ENCODE results near the gene RHBDF1. TPM values are rescaled to one million over a fixed set of nuclear protein-coding genes. Genes with fewer than 3 reads are reported as not detected.

RHBDF1 gene
- total RNA-seq, 3 donors from 2014 or later = 27.2 to 39.2 (median 36.9) TPM

DNA sequence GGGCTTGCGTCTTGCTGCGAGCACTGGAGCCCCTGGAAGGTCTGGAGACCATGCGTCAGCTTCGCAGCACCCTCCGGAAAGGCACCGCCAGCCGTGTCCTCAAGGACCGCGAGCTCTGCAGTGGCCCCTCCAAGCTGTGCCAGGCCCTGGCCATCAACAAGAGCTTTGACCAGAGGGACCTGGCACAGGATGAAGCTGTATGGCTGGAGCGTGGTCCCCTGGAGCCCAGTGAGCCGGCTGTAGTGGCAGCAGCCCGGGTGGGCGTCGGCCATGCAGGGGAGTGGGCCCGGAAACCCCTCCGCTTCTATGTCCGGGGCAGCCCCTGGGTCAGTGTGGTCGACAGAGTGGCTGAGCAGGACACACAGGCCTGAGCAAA is 13.0 kb upstream of the RHBDF1 start:
- TF ChIP-seq, protein P1, sequence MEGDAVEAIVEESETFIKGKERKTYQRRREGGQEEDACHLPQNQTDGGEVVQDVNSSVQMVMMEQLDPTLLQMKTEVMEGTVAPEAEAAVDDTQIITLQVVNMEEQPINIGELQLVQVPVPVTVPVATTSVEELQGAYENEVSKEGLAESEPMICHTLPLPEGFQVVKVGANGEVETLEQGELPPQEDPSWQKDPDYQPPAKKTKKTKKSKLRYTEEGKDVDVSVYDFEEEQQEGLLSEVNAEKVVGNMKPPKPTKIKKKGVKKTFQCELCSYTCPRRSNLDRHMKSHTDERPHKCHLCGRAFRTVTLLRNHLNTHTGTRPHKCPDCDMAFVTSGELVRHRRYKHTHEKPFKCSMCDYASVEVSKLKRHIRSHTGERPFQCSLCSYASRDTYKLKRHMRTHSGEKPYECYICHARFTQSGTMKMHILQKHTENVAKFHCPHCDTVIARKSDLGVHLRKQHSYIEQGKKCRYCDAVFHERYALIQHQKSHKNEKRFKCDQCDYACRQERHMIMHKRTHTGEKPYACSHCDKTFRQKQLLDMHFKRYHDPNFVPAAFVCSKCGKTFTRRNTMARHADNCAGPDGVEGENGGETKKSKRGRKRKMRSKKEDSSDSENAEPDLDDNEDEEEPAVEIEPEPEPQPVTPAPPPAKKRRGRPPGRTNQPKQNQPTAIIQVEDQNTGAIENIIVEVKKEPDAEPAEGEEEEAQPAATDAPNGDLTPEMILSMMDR (IDR thresholded peaks at IDR 0.05) = no peak
- ATAC-seq (no peak), DNase-seq (no peak)
- Histone ChIP-seq H3K4me1 (ENCODE audit: low read depth) (peaks cover 11% of the 10 kb centered on the region), H3K36me3 (ENCODE audit: low read depth) (no peaks in the 10 kb centered on the region), H3K4me3 (no peak overlapping the region), H3K9me3 (no peaks in the 10 kb centered on the region)
- intact Hi-C loops (cut with DNase I, micrococcal nuclease) = no loop called here

- TF ChIP-seq, protein P1 (IDR thresholded peaks at IDR 0.05) = no peak
- intact Hi-C loops (cut with DNase I, micrococcal nuclease) = no loop called here
- peak in 1 of 3 donors; percentile 75 for DNase-seq
- peak; percentile 71 for ATAC-seq
- Histone ChIP-seq H3K4me3 (no peak overlapping the region), H3K9me3 (no peaks in the 10 kb centered on the region), H3K36me3 (ENCODE audit: low read depth) (no peaks in the 10 kb centered on the region), H3K4me1 (ENCODE audit: low read depth) (peaks cover 11% of the 10 kb centered on the region)
Measured at GRCh38 chr16:84718-85406, 12.4 kb upstream of the RHBDF1 start.

DNA sequence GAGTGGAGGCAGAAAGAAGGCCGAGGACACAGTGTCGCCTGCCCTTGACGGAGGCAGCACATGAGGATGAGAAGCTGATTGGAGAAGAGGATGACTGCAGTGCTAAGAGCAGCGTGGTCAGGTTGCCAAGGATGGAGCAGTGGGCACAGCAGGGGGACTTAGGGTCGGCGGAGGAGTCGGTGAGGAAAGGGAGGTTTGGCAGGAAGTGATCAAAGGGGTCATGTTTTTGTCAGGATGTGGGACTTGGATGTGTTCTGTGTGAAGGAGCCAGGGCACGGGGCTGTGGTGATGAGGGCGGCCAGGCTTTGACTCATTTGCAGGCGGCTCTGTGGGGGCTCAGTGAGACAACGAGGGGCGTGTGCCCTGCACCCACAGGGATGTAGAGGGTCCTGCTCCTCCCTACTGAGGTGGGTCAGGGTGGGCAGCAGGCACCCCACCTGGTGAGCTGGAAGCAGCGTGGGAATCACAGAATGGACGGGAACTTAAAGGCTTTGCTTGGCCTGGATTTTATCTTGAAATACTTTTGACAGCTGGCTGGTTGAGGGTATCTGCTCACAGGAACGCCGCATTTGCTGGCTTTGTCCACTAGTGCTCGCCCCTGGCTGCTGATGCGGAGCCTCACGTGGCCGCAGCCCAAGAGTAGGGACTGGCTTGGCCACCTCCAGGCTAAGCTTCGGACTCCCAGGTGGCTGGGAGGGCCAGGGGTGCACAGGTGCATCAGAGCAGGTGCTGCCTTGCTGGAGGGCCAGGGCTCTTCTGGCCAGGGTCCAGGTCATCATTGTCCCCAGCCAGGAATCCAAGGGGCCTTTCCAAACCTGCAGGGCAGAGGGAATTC is 11.6 kb upstream of the RHBDF1 start:
- intact Hi-C loops (cut with DNase I, micrococcal nuclease) = no loop called here
- ATAC-seq = peak; percentile 4
- H3K4me1 ChIP-seq (ENCODE audit: low read depth) = peaks cover 13% of the 10 kb centered on the region

DNA sequence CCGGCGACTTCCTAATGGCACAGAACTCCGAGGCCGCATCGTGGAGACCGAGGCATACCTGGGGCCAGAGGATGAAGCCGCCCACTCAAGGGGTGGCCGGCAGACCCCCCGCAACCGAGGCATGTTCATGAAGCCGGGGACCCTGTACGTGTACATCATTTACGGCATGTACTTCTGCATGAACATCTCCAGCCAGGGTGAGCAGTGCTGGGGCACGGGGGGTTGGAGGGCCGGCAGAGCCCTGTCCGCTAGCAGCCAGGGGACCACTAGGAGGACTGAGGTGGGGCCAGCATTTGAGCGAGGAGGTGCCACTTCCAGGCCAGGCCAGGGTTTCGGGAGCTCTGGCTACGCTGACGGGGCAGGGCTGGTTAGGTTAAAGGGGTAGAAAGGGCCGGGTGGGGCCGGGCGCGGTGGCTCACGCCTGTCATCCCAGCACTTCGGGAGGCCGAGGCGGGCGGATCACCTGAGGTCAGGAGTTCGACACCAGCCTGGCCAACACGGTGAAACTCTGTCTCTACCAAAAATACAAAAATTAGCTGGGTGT is 10.7 kb upstream of the RHBDF1 start:
- no peaks in the 10 kb centered on the region for H3K36me3 ChIP-seq (ENCODE audit: low read depth)
- intact Hi-C loops (cut with DNase I, micrococcal nuclease) = no loop called here

More for the DNA sequence above, 11.6 kb upstream of the RHBDF1 start:
- Histone ChIP-seq H3K4me3 (no peak overlapping the region), H3K36me3 (ENCODE audit: low read depth) (no peaks in the 10 kb centered on the region), H3K9me3 (no peaks in the 10 kb centered on the region)
- TF ChIP-seq, protein P1 (IDR thresholded peaks at IDR 0.05) = no peak
- no peak for DNase-seq

More for the DNA sequence above, 10.7 kb upstream of the RHBDF1 start:
- no peaks in the 10 kb centered on the region for H3K9me3 ChIP-seq
- H3K4me1 ChIP-seq (ENCODE audit: low read depth) = peaks cover 18% of the 10 kb centered on the region
- ATAC-seq (no peak), DNase-seq (no peak)
- H3K4me3 ChIP-seq = no peak overlapping the region
- TF ChIP-seq, protein P1 (IDR thresholded peaks at IDR 0.05) = no peak
